ENCODE results near the gene CAPN11.
"Not testable (repeated sequence)": the region's sequence is repeated elsewhere in the genome, so short reads cannot be mapped to it uniquely, and the experiment has no call there.

DNA sequence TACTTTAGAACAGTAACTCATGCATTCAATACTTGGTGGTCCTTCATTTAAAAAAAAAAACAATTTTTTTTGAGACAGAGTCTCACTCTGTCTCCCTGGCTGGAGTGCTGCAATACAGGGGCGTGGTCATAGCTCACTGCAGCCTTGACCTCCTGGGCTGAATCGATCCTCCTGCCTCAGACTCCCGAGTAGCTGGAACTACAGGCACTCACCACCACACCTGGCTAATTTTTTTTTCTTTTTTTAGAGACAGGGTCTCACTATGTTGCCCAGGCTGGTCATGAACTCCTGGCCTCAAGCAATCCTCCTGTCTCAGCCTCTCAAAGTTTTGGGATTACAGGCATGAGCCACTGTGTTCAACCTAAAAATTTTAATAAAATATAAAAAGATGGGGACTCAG is 14.1 kb upstream of the CAPN11 start:
- TF ChIP-seq, protein P1, sequence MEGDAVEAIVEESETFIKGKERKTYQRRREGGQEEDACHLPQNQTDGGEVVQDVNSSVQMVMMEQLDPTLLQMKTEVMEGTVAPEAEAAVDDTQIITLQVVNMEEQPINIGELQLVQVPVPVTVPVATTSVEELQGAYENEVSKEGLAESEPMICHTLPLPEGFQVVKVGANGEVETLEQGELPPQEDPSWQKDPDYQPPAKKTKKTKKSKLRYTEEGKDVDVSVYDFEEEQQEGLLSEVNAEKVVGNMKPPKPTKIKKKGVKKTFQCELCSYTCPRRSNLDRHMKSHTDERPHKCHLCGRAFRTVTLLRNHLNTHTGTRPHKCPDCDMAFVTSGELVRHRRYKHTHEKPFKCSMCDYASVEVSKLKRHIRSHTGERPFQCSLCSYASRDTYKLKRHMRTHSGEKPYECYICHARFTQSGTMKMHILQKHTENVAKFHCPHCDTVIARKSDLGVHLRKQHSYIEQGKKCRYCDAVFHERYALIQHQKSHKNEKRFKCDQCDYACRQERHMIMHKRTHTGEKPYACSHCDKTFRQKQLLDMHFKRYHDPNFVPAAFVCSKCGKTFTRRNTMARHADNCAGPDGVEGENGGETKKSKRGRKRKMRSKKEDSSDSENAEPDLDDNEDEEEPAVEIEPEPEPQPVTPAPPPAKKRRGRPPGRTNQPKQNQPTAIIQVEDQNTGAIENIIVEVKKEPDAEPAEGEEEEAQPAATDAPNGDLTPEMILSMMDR (conservative IDR thresholded peaks at IDR 0.05; ENCODE audit: low read depth, low read length), result not testable (repeated sequence)
- TF ChIP-seq EZH2 (IDR thresholded peaks at IDR 0.05; ENCODE audit: low read length, unreplicated experiment); EZH2phosphoT487 (IDR thresholded peaks at IDR 0.05; ENCODE audit: borderline replicate concordance, low read length): not testable (repeated sequence)
